Chondrocyte (in vitro differentiated cells): ENCODE data around the gene PCNT. TPM values are rescaled to one million over a fixed set of nuclear protein-coding genes. Genes with fewer than 3 reads are reported as not detected.

Experiments
- DNase-seq: peaks from one replicate; pipeline ENCODE4 v3.0.0; 2021; ENCODE audit warnings: mixed read lengths, low spot score
- H3K27ac Mint-ChIP-seq: one replicate; pipeline ENCODE4 v1.8.0; 2021; ENCODE audit warnings: mild to moderate bottlenecking, moderate library complexity, mixed read lengths; ENCODE audit not compliant: unreplicated experiment
- H3K27me3 Mint-ChIP-seq: 2 replicates; pipeline ENCODE4 v1.8.0; 2021; ENCODE audit warnings: low read depth, mixed read lengths
- H3K36me3 Mint-ChIP-seq: 2 replicates; pipeline ENCODE4 v1.8.0; 2021; ENCODE audit warnings: low read depth, mixed read lengths
- H3K4me1 Mint-ChIP-seq: 2 replicates; pipeline ENCODE4 v1.8.0; 2021; ENCODE audit warnings: low read depth, mild to moderate bottlenecking, mixed read lengths
- H3K4me3 Mint-ChIP-seq: one replicate; pipeline ENCODE4 v1.8.0; 2021; ENCODE audit warnings: mild to moderate bottlenecking, moderate library complexity, mixed read lengths; ENCODE audit not compliant: unreplicated experiment
- H3K9me3 Mint-ChIP-seq: 2 replicates; pipeline ENCODE4 v1.8.0; 2021; ENCODE audit warnings: low read depth, mixed read lengths
- total RNA-seq: library from RNA; stranded (reverse); gene quantifications from 3 replicates; pipeline ENCODE4 v1.2.1, GENCODE V29; 2021
- TF ChIP-seq, protein P1 (sequence below): fragments of 200-600 bp; sonication (generic); IDR thresholded peaks from 2 replicates; pipeline ENCODE4 v1.5.0; 2021; ENCODE audit warnings: antibody characterized with exemption, mild to moderate bottlenecking, moderate library complexity

The PCNT gene
- total RNA-seq, 1 donor from 2014 or later = 29.9 TPM

DNA sequence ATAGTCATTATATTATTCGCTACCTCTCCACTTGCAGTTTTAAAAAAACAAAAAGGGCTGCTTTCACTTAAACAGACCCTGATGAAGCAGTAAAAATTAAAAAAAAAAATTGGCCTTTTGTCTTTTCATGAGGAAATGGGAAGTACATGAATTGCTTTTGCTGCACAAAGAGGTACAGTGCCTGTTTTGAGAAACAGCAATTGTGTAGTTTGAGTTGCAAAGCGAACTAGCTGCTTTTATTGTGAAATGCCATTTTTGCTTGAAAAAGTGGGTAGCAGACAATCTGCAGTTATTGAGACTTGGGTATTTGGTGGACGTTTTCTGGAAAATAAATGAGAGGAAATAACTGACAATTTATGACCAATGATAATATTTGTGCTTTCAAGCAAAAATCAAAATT lies 141.7 kb downstream of the PCNT start:
- DNase-seq = no peak
- H3K27me3 Mint-ChIP-seq = no peaks in the 10 kb centered on the region
- TF ChIP-seq, protein P1, sequence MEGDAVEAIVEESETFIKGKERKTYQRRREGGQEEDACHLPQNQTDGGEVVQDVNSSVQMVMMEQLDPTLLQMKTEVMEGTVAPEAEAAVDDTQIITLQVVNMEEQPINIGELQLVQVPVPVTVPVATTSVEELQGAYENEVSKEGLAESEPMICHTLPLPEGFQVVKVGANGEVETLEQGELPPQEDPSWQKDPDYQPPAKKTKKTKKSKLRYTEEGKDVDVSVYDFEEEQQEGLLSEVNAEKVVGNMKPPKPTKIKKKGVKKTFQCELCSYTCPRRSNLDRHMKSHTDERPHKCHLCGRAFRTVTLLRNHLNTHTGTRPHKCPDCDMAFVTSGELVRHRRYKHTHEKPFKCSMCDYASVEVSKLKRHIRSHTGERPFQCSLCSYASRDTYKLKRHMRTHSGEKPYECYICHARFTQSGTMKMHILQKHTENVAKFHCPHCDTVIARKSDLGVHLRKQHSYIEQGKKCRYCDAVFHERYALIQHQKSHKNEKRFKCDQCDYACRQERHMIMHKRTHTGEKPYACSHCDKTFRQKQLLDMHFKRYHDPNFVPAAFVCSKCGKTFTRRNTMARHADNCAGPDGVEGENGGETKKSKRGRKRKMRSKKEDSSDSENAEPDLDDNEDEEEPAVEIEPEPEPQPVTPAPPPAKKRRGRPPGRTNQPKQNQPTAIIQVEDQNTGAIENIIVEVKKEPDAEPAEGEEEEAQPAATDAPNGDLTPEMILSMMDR = no peak
- no peak overlapping the region for H3K27ac Mint-ChIP-seq
- peaks cover 9% of the 10 kb centered on the region for H3K4me1 Mint-ChIP-seq
- H3K36me3 Mint-ChIP-seq = peaks cover 2% of the 10 kb centered on the region
- no peaks in the 10 kb centered on the region for H3K9me3 Mint-ChIP-seq
- H3K4me3 Mint-ChIP-seq = no peak overlapping the region

DNA sequence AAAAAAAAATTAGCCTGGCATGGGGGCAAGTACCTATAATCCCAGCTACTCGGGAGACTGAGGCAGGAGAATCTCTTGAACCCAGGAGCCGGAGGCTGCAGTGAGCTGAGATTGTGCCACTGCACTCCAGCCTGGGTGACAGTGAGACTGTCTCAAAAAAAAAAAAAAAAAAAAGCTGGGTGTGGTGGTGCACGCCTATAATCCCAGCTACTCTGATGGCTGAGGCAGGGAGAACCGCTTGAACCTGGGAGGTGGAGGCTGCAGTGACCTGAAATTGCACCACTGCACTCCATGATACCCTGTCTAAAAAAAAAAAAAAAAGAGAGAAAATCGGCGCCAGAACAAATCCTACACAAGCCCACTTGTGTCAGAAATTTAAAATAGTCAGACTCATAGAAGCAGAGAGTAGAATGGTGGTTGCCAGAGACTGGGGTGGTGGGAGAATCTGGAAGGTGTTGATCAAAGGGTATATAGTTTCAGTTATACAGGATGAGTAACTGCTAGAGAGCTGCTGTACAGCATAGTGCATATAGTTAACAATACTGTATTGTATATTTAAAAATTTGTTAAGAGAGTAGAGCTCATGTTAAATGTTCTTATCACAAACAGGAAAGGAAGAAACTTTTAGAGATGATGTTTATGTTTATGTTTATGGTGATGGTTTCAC lies 144.3 kb downstream of the PCNT start:
- Mint-ChIP-seq H3K27ac (no peak overlapping the region), H3K4me3 (no peak overlapping the region), H3K4me1 (no peaks in the 10 kb centered on the region), H3K36me3 (peaks cover 2% of the 10 kb centered on the region), H3K27me3 (no peaks in the 10 kb centered on the region), H3K9me3 (no peaks in the 10 kb centered on the region)
- TF ChIP-seq, protein P1 = no peak
- no peak for DNase-seq

DNA sequence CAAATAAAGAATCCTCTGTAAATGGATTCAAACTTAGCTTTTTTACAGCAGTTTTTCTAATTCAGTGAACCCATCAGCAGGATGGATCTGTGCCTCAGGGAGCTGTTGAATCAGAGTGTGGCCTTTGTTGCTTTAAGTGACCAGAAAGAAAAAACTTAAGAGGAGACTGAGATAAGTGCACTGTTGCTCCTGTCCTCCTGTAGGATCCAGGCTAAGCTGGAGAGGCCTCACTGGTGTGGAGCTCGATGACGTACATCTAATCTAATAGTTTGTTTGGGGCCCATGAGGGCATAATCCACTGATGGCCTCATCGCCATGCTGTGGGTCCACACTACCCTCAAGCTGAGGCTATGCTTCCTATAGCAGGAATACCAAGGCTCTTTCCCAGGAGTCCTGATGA lies 145.3 kb downstream of the PCNT start:
- TF ChIP-seq, protein P1 = no peak
- Mint-ChIP-seq H3K4me3 (no peak overlapping the region), H3K4me1 (no peaks in the 10 kb centered on the region), H3K27me3 (no peaks in the 10 kb centered on the region), H3K27ac (no peak overlapping the region), H3K9me3 (no peaks in the 10 kb centered on the region), H3K36me3 (peaks cover 2% of the 10 kb centered on the region)
- DNase-seq = no peak

DNA sequence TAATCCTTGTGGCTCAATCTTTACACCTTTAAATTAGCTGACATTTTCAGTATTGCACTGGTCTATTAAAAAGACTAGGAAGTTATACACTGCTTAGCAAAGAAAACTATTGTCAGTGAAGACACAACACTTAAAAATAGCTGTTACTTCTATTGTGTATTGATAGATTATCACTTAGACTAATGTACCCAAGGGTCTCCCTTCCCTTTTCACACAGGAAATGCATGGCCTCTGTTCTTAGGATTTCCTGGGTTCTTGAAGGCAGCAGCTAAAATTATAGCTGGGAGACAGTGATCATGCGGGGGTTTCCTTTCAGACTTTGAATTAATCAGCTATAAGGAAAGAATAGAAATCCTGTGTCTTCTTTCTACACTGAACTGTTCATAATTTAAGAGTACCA lies 147.6 kb downstream of the PCNT start:
- Mint-ChIP-seq H3K36me3 (peaks cover 2% of the 10 kb centered on the region), H3K4me3 (no peak overlapping the region), H3K9me3 (no peaks in the 10 kb centered on the region), H3K27me3 (no peaks in the 10 kb centered on the region), H3K4me1 (peaks cover 4% of the 10 kb centered on the region), H3K27ac (no peak overlapping the region)
- TF ChIP-seq, protein P1 = no peak
- no peak for DNase-seq

DNA sequence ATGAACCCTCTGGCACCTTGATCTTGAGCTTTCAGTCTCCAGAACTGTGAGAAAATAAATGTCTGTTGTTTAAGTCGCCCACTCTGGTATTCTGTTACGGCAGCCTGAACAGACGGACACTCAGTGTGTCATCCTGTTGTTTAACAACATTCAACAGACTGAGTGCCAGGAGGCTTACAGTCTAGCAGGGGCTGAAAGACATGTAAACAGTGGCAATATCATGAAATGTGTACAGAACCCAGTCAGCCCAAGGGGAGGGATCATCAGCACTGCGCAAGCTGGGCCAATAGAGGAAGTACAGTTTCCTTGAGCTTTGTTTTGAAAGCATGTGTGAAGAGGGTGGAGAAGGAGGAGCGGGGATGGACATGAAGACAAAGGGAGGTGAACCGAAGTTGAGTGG lies 148.3 kb downstream of the PCNT start:
- Mint-ChIP-seq H3K27me3 (no peaks in the 10 kb centered on the region), H3K36me3 (peaks cover 2% of the 10 kb centered on the region), H3K27ac (no peak overlapping the region), H3K4me1 (peaks cover 4% of the 10 kb centered on the region), H3K4me3 (no peak overlapping the region), H3K9me3 (no peaks in the 10 kb centered on the region)
- TF ChIP-seq, protein P1 = no peak
- no peak for DNase-seq
